Measurements from ENCODE around the gene MAK. TPM values are rescaled to one million over a fixed set of nuclear protein-coding genes. Genes with fewer than 3 reads are reported as not detected.

The MAK gene
- total and polyA plus RNA-seq, 2 donors (not counting 1 experiment from before 2014, with no cell fraction given), result 0.04 TPM; not detected in 1

GRCh38 chr6:10809098-10809497 is 29.2 kb downstream of the MAK start:
- H3K79me2 ChIP-seq (ENCODE audit: control insufficient read depth, insufficient read depth, low read length), result no peaks in the 10 kb centered on the region
- no peak overlapping the region for H3K27ac ChIP-seq (ENCODE audit: low read length in 2 of 2)
- no peak overlapping the region for H3K4me3 ChIP-seq (ENCODE audit: control extremely low read depth in 1 of 5, extremely low read depth in 1 of 5, insufficient read depth in 1 of 5, low read depth in 2 of 5, low read length in 4 of 5)
- no peaks in the 10 kb centered on the region for H3K9me3 ChIP-seq (ENCODE audit: control extremely low read depth in 1 of 3, control insufficient read depth in 2 of 3, insufficient read depth in 1 of 3, low read length in 2 of 3)
- H3K4me1 ChIP-seq (ENCODE audit: control insufficient read depth in 2 of 2, insufficient read depth in 2 of 2, low read length in 2 of 2), result no peaks in the 10 kb centered on the region
- no peak for TF ChIP-seq EZH2 (IDR thresholded peaks at IDR 0.05; ENCODE audit: borderline replicate concordance, insufficient read depth, low read depth, low read length, poor library complexity, severe bottlenecking)
- no peak for TF ChIP-seq CTCF (IDR thresholded peaks at IDR 0.05)
- no peak overlapping the region for H3K27ac Mint-ChIP-seq
- WGBS (ENCODE audit: insufficient coverage), result 100% methylated on average over 4 of the region's 6 CpGs
- ChIA-PET CTCF (interaction anchor here (1.4 to 1.9 kb wide), 3 partner anchors 299 to 335 kb away, joined by 4 to 7 read pairs (median 4); no protein-coding TSS in a partner anchor), POLR2A (no interaction called here)
- no peak overlapping the region for H2AFZ ChIP-seq (ENCODE audit: insufficient read depth, low read depth, low read length, poor library complexity, severe bottlenecking)
- H3K4me3 Mint-ChIP-seq, result no peak overlapping the region
- intact Hi-C loops (cut with micrococcal nuclease), result no loop called here
- no peak for ATAC-seq (ENCODE audit: low read depth)
- no peak for DNase-seq
- no peaks in the 10 kb centered on the region for H3K36me3 ChIP-seq (replicated peaks in 1 of 2; ENCODE audit: control extremely low read depth in 1 of 2, control insufficient read depth in 1 of 2, extremely low read depth in 1 of 2, insufficient read depth in 2 of 2, low read length in 1 of 2)
- H4K20me1 ChIP-seq (ENCODE audit: control insufficient read depth, insufficient read depth, low read length, poor library complexity, severe bottlenecking), result no peaks in the 10 kb centered on the region
- no peak overlapping the region for H3K4me2 ChIP-seq (replicated peaks; ENCODE audit: low read depth, low read length, poor library complexity, severe bottlenecking)
- H3K27me3 ChIP-seq (replicated peaks in 1 of 4; ENCODE audit: control extremely low read depth in 1 of 4, control insufficient read depth in 3 of 4, insufficient read depth in 4 of 4, low read length in 3 of 4), result no peaks in the 10 kb centered on the region
- H3K9ac ChIP-seq (ENCODE audit: low read length), result no peak overlapping the region
- no peaks in the 10 kb centered on the region for H3K4me1 Mint-ChIP-seq
- H3K9me3 Mint-ChIP-seq (ENCODE audit: insufficient read depth), result no peaks in the 10 kb centered on the region
- H3K27me3 Mint-ChIP-seq, result no peaks in the 10 kb centered on the region

DNA sequence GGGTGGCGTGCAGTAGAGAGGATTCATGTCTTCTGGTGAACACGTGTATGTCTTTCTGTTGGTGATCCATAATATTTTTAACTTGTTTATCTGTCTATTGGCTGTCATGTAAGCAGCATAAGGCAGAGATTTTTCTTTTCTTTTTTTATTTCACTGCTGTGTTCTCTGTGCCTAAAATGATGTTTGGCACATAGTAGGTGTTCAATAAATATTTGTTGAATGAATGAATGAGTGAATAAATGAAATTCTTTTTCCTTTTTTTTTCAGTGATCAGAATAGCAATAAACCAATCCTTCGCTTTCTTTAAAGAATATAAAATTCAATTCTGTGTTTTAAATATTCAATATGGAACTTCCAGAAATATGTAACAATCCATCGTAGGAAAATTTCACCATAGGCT is 30.0 kb downstream of the MAK start:
- 100% methylated on average over 1 of the region's 4 CpGs for WGBS (ENCODE audit: insufficient coverage)
- POLR2A ChIA-PET, result no interaction called here
- H3K27ac ChIP-seq (ENCODE audit: low read length in 2 of 2), result no peak overlapping the region
- no peaks in the 10 kb centered on the region for H3K9me3 ChIP-seq (ENCODE audit: control extremely low read depth in 1 of 3, control insufficient read depth in 2 of 3, insufficient read depth in 1 of 3, low read length in 2 of 3)
- no peak overlapping the region for H3K9ac ChIP-seq (ENCODE audit: low read length)
- no peak for DNase-seq
- H3K36me3 ChIP-seq (replicated peaks in 1 of 2; ENCODE audit: control extremely low read depth in 1 of 2, control insufficient read depth in 1 of 2, extremely low read depth in 1 of 2, insufficient read depth in 2 of 2, low read length in 1 of 2), result no peaks in the 10 kb centered on the region
- H3K4me1 ChIP-seq (ENCODE audit: control insufficient read depth in 2 of 2, insufficient read depth in 2 of 2, low read length in 2 of 2), result no peaks in the 10 kb centered on the region
- CTCF ChIA-PET, result interaction anchor here (1.4 kb wide), 1 partner anchor 298 kb away, joined by 4 read pairs; no protein-coding TSS in a partner anchor
- H3K4me3 ChIP-seq (ENCODE audit: control extremely low read depth in 1 of 5, extremely low read depth in 1 of 5, insufficient read depth in 1 of 5, low read depth in 2 of 5, low read length in 4 of 5), result no peak overlapping the region
- no peaks in the 10 kb centered on the region for H3K9me3 Mint-ChIP-seq (ENCODE audit: insufficient read depth)
- no peak overlapping the region for H3K4me3 Mint-ChIP-seq
- intact Hi-C loops (cut with micrococcal nuclease), result no loop called here
- TF ChIP-seq CTCF (IDR thresholded peaks at IDR 0.05) (no peak), EZH2 (IDR thresholded peaks at IDR 0.05; ENCODE audit: borderline replicate concordance, insufficient read depth, low read depth, low read length, poor library complexity, severe bottlenecking) (no peak)
- no peak overlapping the region for H3K27ac Mint-ChIP-seq
- H2AFZ ChIP-seq (ENCODE audit: insufficient read depth, low read depth, low read length, poor library complexity, severe bottlenecking), result no peak overlapping the region
- no peaks in the 10 kb centered on the region for H3K79me2 ChIP-seq (ENCODE audit: control insufficient read depth, insufficient read depth, low read length)
- no peak for ATAC-seq (ENCODE audit: low read depth)
- no peaks in the 10 kb centered on the region for H3K4me1 Mint-ChIP-seq
- no peak overlapping the region for H3K4me2 ChIP-seq (replicated peaks; ENCODE audit: low read depth, low read length, poor library complexity, severe bottlenecking)
- no peaks in the 10 kb centered on the region for H3K27me3 Mint-ChIP-seq
- H4K20me1 ChIP-seq (ENCODE audit: control insufficient read depth, insufficient read depth, low read length, poor library complexity, severe bottlenecking), result no peaks in the 10 kb centered on the region
- H3K27me3 ChIP-seq (replicated peaks in 1 of 4; ENCODE audit: control extremely low read depth in 1 of 4, control insufficient read depth in 3 of 4, insufficient read depth in 4 of 4, low read length in 3 of 4), result no peaks in the 10 kb centered on the region
